Coronary artery (tissue), 2 donors: ENCODE results near the gene PRSS12.
"Not testable (repeated sequence)": the region's sequence is repeated elsewhere in the genome, so short reads cannot be mapped to it uniquely, and the experiment has no call there.

ENCODE experiments used
- DNase-seq: peaks from one replicate; pipeline ENCODE4 v3.0.0-alpha.2; 2017; ENCODE audit warnings: low spot score
- H3K27ac ChIP-seq, 2 donors: fragments of 200-600 bp; sonication (generic); one replicate each; pipeline ENCODE4 v1.5.1; 2016 to 2019
- H3K4me3 ChIP-seq: fragments of 200-600 bp; sonication (generic); 2 replicates; pipeline ENCODE4 v1.5.1; 2016; ENCODE audit warnings: mild to moderate bottlenecking, moderate library complexity
- CTCF ChIP-seq: fragments of 200-600 bp; sonication (generic); IDR thresholded peaks from one replicate; pipeline ENCODE4 v1.5.1; 2019; ENCODE audit warnings: antibody characterized with exemption

The PRSS12 gene

GRCh38 chr4:118352843-118353533 is at the start of gene PRSS12:
PRSS12 (minus strand) TSS chr4:118353003; CDS start chr4:118352720, 283 bp downstream.
- Histone ChIP-seq H3K27ac (no peak within 1 kb of the TSS), H3K4me3 (peak within 1 kb of the TSS; percentile 75)
- TF ChIP-seq CTCF, result no peak
- no peak for DNase-seq

- H3K27ac ChIP-seq, result no peak overlapping the region
- no peak for DNase-seq
- H3K4me3 ChIP-seq, result no peak overlapping the region
- TF ChIP-seq CTCF, result no peak
Observed at GRCh38 chr4:118400356-118400755, 47.6 kb upstream of the PRSS12 start.

- not testable (repeated sequence) for DNase-seq, H3K27ac ChIP-seq, H3K4me3 ChIP-seq
Observed at GRCh38 chr4:118399883-118400282, 47.1 kb upstream of the PRSS12 start.

GRCh38 chr4:118398226-118399090 is 45.7 kb upstream of the PRSS12 start:
- no peak overlapping the region for H3K27ac ChIP-seq
- no peak for DNase-seq
- H3K4me3 ChIP-seq, result no peak overlapping the region
- TF ChIP-seq CTCF, result no peak

GRCh38 chr4:118397623-118397979 is 44.8 kb upstream of the PRSS12 start:
- no peak overlapping the region for H3K4me3 ChIP-seq
- TF ChIP-seq CTCF, result no peak
- no peak overlapping the region for H3K27ac ChIP-seq
- DNase-seq, result no peak

- no peak for DNase-seq
- no peak overlapping the region for H3K4me3 ChIP-seq
- no peak for TF ChIP-seq CTCF
- no peak overlapping the region for H3K27ac ChIP-seq
Observed at GRCh38 chr4:118396881-118397622, 44.2 kb upstream of the PRSS12 start.

- no peak for DNase-seq
- no peak overlapping the region for H3K27ac ChIP-seq
- no peak overlapping the region for H3K4me3 ChIP-seq
- TF ChIP-seq CTCF, result no peak
Observed at GRCh38 chr4:118395057-118395644, 42.3 kb upstream of the PRSS12 start.

- H3K4me3 ChIP-seq, DNase-seq, H3K27ac ChIP-seq: not testable (repeated sequence)
Observed at GRCh38 chr4:118392509-118392908, 39.7 kb upstream of the PRSS12 start.
